Glomerular endothelial cell (primary cell): Measurements from ENCODE around the gene FPGS. TPM values are rescaled to one million over a fixed set of nuclear protein-coding genes. Genes with fewer than 3 reads are reported as not detected.
"Not testable (repeated sequence)": the region's sequence is repeated elsewhere in the genome, so short reads cannot be mapped to it uniquely, and the experiment has no call there.

Source experiments
- DNase-seq: peaks from one replicate; pipeline ENCODE4 v3.0.0-alpha.2; 2011; ENCODE audit warnings: low read depth, low spot score; ENCODE audit errors: extremely low read depth
- total RNA-seq: library from RNA; depleted of rRNA; stranded (reverse); fragments of >200 nt; gene quantifications from 2 replicates; pipeline ENCODE4 v1.2.3, GENCODE V29; 2015

The FPGS gene
- total RNA-seq, 1 donor from 2014 or later = 91.9 TPM

DNA sequence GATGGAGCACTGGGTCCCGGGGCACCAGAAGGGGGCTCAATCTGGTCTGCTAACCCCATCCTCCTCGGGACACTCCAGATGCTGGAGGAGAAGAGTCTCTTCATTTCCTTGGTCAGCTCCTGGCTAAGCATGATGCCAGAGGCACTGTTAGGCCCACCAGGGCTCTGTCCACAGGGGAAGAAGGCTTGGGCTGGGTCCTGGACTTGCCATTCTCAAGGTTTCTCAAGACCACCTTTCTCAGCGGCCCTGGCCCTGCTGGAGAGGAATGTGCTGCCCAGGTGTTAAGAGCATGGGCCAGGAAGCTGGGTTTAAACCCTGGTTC, 32.1 kb upstream of the FPGS start:
- DNase-seq = no peak

DNA sequence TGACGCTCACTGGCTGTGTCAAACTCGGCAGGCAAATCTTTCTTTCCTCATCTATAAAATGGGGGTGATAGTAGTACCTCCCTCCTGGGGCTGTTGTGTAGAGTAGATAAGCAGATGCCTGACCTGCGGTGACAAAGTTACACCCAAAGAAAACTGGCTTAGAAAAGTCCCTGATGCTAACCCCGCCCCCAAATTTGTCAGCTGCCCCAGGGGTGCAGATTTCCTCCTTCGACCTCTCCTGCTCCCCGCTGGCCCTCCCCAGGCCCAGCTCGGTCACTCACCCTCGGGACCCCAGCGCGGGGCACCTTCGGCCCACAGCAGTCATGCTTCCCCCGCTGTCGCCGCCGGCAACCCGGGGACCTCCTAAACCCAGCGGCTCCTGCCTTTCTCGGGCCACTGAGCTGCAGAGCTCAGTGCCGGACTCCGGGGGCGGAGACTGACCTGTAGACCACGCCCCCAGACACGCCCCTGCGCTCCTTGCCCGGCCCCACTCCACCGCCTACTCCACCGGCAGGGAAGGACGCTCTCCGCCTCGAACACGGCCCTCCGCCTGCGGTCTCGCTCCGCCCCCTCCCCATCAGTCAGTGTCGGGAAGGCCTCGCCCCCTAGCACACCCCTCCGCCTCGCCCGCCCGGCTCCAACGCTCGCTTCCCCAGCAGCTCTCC, 31.6 kb upstream of the FPGS start:
- DNase-seq = no peak

DNA sequence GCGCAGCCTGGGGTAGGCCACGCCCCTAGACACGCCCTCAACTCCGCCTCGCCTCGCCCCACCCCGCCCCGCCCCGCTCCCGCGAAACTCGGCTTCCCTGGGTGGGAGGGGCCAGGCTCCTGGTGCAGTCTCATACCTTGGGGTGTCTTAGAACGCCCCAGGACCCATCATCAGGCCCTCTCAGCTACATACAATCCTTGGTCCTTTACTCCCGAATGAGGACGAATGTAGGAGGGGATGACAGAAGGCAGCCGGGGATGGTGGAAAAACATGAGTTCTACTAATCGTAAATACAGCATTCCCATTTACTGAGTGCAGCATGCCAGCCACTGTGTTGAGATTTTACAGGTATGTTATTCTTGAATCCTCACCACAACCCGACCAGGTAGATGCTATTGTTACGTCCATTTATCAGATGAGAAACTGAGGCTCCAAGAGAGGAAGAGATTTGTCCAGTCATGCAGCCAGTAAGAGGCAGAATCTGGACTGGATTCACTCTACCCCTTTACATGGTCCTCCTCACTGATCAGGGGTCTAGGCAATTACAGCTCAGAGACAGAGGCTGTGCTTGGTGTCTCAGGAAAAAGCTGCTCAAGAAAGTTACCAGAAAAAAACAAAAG, 31.0 kb upstream of the FPGS start:
- DNase-seq = no peak

DNA sequence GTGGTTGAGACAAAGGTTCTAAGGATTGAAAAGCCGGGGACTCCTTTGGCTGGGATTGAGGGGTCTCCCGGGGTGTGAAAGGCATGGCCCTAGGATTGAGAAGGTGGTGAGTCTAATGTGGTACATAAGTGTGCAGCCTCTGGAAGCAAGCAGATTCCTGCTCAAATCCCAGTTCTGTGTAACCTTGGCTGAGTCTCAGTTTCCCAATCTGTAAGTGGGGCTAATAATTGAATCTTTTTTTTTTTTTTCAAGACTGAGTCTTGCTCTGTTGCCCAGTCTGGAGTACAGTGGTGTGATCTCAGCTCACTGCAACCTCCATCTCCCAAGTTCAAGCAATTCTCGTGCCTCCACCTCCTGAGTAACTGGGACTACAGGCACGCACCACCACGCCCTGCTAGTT, 30.1 kb upstream of the FPGS start:
- DNase-seq = no peak

DNA sequence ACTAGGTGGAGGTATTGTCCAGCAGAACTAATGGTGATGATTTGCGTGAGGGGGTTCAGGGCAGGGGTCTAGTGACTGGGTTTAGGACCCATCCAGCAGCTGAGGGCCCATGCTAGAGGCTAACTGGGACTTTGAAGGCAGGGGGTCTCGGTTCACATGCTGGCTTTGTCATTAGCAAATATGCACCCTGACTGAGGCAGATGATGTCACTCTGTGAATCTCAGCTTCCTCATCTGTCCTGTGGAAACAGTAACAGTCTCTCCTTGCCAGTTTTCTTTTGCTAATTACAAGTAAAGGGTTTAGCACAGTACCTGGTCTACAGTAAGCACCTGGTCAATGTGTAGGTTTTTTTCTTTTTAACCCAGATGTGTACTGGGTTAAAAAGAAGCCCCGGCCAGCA, 29.4 kb upstream of the FPGS start:
- DNase-seq = no peak

DNA sequence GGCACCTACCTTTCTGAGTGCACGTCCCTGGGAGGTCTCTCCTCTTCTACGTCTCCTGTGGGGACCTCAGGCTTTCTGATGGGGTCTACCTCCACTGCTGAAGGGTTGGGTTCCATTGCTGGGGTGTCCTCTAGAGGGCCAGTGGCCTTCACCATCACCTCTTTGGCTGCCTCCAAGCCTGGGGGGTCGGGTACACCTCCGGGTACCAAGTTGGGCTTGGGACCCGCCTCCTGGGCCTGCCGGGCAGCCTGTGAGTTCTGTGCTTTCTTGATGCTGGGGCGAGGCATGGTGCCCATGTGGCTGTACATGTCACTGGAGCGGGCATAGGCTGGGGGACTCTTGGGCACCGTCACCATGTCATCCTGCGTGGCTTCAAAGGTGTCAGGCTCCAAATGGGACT, 28.7 kb upstream of the FPGS start:
- DNase-seq = no peak

DNA sequence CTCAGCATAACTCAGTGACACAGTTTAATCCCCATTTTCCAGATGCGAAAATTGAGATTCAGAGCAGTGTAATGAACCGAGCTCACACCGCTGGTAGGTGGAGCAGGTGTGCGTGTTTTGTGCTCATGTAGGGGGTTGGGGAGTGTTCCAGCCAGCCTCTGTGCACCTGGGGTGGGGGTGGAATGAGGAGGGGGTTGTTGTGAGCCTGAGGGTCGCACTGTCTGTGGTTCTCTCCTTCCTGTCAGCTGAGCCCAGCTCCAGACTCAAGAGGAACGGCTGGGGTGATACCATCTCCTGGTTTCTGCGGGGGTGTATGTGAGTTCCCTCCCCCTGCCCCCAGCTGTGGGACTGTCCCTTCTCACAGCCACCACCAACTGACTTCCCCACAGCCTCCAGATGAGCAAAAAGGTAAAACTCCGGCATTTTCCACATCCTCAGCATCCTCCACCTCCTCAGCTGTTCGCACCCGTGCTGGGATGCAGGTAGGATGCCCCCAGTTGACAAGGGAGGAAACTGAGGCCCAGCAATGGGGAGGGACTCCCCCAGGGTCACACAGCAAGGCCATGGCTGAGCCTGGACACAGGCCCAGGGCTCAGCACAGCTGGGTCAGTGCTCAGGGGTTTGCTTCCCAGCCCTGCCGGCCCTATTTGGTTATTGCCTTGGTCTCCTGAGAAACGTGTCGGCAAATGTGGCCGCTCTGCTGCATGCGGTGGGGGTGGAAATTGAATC, 26.3 kb upstream of the FPGS start:
- DNase-seq = no peak

DNA sequence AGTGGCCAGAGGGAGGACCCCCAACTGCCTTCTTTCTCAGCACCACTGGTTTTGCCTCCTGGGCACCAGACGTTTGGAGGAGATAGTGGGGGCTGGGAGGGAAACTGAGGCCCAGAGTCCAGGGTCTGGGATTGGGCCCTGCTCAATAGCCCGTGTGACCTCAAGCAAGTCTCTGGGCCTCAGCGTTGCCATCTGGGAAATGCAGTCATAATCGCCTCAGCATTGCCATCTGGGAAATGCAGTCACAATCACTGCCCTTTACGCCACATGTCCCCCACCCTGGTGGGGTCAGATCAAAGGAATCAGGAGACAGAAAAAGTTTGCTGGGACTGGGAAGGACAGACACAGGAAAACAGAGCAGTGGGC, 25.8 kb upstream of the FPGS start:
- DNase-seq = no peak

DNA sequence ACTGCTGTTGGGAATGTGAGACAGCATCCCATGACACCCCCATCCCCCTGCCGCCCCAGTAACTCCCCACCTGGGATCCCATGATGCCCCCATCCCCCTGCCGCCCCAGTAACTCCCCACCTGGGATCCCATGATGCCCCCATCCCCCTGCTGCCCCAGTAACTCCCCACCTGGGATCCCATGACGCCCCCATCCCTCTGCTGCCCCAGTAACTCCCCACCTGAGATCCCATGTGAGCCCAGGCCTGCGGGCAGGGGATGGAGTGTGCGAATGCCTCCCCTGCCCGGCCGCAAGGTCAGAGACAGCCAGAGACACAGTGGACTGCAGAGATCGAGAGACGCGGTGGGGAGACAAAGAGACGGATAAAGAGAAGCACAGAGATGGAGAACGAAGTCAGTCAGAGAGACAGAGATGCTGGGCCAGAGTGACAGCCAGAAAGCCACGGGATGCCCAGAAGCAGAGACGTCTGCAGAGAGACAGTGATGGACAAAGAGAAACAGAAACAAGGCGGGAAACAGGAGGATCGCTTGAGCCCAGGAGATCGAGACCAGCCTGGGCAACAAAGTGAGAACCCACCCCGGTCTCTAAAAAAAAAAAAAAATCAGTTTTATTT, 25.2 kb upstream of the FPGS start:
- DNase-seq = no peak

DNA sequence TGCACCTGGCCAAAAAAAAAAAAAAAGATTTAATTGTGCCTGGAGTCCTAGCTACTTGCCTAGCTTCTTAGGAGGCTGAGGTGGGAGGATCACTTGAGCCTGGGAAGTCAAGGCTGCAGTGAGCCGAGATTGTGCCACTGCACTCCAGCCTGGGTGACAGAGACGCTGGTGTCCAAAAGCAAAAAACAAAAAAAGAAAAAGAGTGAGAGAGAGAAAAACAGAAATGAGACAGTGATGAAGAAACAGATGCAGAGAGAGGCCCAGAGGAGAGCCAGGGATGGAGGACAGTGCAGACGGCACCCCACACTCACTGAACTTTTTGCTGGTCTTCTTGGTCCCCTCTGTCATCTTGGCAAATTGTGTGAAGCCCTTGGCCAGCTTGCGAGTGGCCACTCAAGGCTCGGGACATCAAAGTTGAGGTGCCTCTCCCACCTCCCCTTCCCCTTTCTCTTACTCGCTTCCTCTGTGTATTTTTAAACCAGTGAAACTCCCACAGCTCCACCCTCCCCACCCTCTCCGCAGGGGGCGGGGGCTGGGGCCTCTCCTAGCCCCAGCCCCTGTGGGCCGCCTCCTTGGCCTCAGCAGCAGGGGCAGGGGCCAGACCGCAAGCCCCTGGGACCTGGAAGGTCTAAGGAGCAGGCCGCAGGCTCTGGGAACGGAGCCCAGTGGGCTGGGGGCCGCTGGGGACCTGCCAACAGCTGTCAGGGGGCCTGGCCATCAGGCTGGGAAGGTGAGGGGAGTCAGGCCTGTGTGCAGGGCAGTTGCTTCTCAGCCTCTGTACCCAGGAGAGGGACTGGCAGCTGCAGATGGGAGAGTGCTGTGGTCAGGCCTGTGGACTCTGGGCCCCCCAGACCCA, 24.2 kb upstream of the FPGS start, which contains the start of gene SH2D3C:
SH2D3C (minus strand) TSS at position 387 of the 856 bp plus-strand sequence; CDS start at position 348, 39 bp downstream.
- DNase-seq = no peak

DNA sequence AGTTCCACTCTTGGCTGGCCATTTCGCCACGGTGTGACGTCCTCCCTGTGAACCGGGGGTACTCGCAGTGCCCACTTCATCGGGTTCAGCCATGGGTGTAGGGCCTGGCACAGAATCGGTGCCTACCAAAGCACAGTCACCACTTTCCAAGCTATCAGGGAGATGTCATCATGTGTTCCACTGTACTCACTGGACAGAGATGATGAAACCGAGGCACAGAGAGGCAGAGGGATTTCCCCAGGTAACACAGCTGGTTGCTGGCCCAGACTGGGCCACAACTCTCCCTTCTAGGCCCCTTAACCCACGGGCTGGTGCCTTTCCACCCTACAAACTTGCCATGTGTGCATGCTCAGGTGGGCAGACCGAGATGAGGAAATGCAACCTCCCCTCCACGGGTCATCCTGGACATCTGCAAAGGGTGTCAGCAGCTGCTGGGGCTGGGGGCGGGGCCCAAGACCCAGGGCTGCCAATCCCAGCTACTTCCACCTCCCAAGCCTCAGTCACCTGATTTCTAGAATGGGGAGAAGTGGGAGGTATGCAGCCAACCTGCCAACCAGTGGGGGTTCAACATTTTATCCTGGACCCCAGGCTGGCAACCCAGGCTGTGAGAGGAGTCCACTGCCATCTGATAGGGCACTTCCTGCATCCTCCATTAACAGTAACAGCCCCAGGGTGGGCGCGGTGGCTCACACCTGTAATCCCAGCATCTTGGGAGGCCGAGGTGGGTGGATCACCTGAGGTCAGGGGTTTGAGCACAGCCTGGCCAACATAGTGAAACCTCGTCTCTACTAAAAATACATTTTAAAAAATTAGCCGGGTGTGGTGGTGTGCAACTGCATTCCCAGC, 23.3 kb upstream of the FPGS start:
- DNase-seq = no peak

DNA sequence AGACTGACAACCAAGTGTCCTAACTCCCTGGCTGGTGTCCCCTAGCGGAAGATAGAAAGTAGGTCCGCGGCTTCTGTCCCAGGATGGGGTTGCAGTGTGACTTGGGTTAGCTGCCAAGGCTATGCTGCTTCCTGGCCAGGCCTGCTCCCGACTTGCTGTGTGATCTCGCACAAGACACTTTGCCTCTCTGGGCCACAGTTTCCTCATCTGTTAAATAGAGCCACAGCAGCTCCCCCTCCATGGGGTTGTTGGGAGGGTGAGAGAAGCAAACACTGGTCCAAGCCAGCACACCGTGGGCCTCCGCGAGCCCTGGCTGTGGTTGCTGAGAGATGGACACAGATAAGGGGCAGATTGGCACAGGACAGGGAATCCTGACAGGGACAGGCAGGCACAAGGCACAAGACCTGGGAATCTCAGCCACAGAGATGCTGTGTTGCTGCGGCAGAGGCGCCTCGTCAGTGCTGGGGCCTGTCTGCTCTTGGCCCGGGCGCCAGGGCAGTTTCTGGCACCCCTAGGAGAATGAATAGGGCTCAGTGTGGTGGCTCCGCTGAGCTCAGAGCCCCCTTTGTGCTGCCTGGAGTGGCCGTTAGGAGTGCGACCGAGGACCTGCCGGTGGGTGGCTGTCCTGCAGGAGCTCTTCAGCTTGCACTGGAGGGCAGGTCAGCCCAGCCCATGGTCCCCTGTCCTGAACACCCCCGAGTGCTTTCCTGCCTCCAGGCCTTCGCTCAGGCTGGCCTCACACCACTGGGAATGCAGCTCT, 22.4 kb upstream of the FPGS start:
- DNase-seq = no peak

DNA sequence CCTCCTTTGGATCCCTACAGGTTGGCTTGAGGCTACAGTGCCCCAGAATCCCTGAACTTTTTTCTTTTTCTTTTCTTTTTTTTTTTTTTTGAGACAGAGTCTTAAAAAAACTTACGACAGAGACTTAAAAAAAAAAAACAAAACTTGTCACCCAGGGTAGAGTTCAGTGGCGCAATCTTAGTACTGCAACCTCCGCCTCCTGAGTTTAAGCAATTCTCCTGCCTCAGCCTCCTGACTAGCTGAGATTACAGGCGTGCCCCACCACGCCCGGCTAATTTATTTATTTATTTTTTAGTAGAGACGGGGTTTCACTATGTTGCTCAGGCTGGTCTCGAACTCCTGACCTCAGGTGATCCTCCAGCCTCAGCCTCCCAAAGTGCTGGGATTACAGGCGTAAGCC, 21.8 kb upstream of the FPGS start:
- not testable (repeated sequence) for DNase-seq

DNA sequence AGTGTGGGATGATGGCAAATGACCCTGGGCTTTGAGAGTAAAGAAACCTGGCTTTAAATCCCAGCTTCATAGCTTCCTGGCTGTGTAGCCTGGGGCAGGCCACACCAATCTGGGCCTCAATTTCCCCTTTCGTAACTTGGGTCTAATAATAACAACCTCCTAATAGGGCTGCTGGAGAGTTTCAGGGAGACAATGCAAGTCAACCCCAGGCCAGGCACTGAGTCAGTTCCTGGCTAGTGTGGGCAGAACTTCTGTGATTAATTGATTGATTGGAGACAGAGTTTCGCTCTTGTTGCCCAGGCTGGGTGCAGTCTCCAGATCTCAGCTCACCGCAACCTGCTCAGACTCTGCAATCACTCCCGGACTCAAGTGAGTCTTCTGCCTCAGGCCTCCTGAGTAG, 20.9 kb upstream of the FPGS start:
- DNase-seq = no peak

DNA sequence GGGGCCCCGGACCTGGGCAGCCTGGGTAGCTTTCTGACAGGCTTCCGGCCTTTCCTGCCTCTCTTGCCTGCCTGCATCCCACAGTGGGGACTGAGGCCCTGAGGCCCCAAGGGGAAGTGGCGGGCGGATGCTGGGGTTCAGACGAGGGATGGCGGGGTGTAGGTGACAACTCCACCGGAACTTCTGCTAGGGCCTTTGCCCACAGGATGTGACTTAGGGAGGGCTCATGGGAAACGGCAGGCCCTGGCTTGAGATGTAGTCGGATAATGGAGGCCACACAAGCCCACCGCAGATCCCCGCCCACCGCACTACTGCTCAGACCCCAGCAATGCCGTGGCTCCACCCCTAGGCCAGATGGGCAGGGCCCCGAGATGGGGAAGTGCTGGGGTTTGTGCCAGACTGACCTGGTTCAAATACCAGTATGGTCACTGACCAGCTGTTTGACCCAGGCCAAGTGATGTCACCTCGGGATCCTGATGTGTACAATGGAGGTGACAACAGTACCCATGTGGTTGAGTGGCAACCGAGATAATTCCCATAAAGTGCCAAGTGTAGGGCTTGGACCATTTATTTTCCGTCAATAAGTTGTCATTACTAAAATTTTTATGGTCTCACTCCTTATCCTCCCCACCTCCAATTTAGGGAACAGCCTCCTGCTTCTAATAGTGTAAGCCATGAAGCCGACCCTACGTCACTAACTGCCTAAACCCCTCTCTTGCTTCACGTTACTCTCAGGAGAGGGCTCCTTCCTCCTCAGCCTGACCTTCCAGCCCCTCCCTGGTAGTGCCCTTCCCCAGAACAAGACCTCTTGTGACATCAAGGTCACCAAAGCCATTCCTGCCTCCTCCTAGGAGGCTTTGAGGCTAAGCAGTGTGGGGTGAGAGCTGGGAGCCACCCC, 19.3 kb upstream of the FPGS start:
- DNase-seq = no peak

DNA sequence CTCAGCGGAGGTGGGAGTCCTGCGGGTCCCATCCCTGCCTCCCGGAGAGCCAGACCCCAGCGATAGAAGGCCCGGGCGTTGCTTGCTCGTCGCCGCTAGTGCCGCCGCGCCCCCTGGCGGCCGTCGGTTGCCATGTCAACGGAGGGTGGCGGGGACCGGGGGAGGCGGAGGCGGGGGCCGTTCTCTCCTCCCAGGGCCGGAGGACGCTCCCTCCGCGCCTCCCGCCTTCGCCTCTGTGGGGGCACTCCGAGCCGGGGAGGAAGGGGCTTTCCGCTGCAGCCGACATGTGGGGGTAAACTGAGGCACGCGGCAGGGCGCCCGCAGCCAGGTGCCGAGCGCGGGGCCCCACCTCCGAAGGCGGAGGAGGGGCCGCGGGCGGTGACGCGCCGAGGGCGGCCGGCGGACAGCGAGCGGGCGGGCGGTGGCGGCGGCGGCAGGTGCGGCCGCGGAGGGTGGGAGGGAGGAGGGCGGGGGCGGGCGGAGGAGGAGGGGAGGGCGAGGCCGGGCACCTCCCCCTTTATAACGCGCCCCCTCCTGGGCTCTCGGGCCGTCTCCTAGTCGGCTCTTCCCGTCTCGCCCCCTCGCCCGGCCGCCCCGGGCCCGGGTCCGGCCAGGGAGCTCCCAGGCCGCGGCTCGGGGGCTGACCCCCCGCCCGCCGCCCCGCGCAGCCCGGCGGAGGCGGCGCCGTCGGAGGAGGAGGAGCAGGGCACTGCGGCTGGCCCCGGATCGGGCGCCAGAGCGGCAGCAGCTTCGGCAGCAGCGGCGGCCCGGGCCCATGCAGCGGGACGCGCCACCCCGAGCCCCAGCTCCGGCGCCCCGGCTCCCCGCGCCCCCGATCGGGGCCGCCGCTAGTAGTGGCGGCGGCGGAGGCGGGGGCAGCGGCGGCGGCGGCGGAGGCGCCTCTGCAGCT, 17.4 kb upstream of the FPGS start:
- DNase-seq = no peak
